ENCODE results near the gene EXD3. TPM values are rescaled to one million over a fixed set of nuclear protein-coding genes. Genes with fewer than 3 reads are reported as not detected.
A peak's percentile ranks its signal among the peaks of the same experiment; 100 is the strongest.

EXD3 gene
- total and polyA plus RNA-seq, 2 of the 13 experiments (the other 11 are each of a cell fraction or from before 2014, with no cell fraction given): 2.7 to 4.8 TPM

GRCh38 chr9:137452761-137453642, 30.0 kb upstream of the EXD3 start (continued):
- TF ChIP-seq ARID2 (CRISPR knock-in tag; IDR thresholded peaks at IDR 0.05; ENCODE audit: borderline replicate concordance) (no peak), HNF4G (IDR thresholded peaks at IDR 0.05; ENCODE audit: borderline replicate concordance, low read depth, low read length) (no peak), HNF4G (CRISPR knock-in tag; IDR thresholded peaks at IDR 0.05; ENCODE audit: borderline replicate concordance, low read depth) (no peak), ZNF337 (CRISPR knock-in tag; IDR thresholded peaks at IDR 0.05; ENCODE audit: borderline replicate concordance, low read depth) (no peak), RBFOX2 (IDR thresholded peaks at IDR 0.05; ENCODE audit: low read depth, low read length) (peak; percentile 76), TBX2 (CRISPR knock-in tag; IDR thresholded peaks at IDR 0.05; ENCODE audit: borderline replicate concordance) (0 out of 2 replicates have a peak, but pooled peaks have one; percentile 41), ZNF678 (CRISPR knock-in tag; IDR thresholded peaks at IDR 0.05) (no peak), ZNF513 (CRISPR knock-in tag; conservative IDR thresholded peaks at IDR 0.05) (no peak), TAF1 (CRISPR knock-in tag; IDR thresholded peaks at IDR 0.05) (no peak), NCOR1 (IDR thresholded peaks at IDR 0.05; ENCODE audit: borderline replicate concordance, low read length) (no peak), SP1 (IDR thresholded peaks at IDR 0.05) (no peak), SP1 (CRISPR knock-in tag; IDR thresholded peaks at IDR 0.05) (no peak), ZNF761 (CRISPR knock-in tag; conservative IDR thresholded peaks at IDR 0.05) (no peak), PCBP1 (IDR thresholded peaks at IDR 0.05; ENCODE audit: borderline replicate concordance, low read depth, low read length) (no peak), SUZ12 (IDR thresholded peaks at IDR 0.05; ENCODE audit: low read depth, low read length) (no peak), ZHX1 (CRISPR knock-in tag; IDR thresholded peaks at IDR 0.05; ENCODE audit: low read depth) (no peak), RFX1 (IDR thresholded peaks at IDR 0.05) (no peak), TBL1XR1 (IDR thresholded peaks at IDR 0.05; ENCODE audit: borderline replicate concordance, low read length, partially characterized antibody) (no peak), IKZF4 (CRISPR knock-in tag; IDR thresholded peaks at IDR 0.05; ENCODE audit: borderline replicate concordance, low read depth, not compliant biosample characterization) (no peak), SMAD9 (CRISPR knock-in tag; IDR thresholded peaks at IDR 0.05) (no peak), SP140L (CRISPR knock-in tag; IDR thresholded peaks at IDR 0.05; ENCODE audit: borderline replicate concordance) (no peak), POLR2AphosphoS5 (IDR thresholded peaks at IDR 0.05; ENCODE audit: low read depth, low read length) (peak; percentile 34; the same call in 1 of the 2 replicates), GLMP (CRISPR knock-in tag; IDR thresholded peaks at IDR 0.05; ENCODE audit: borderline replicate concordance) (no peak), ZNF367 (CRISPR knock-in tag; IDR thresholded peaks at IDR 0.05; ENCODE audit: borderline replicate concordance) (no peak), ZNF333 (CRISPR knock-in tag; IDR thresholded peaks at IDR 0.05; ENCODE audit: borderline replicate concordance) (no peak), ATF1 (CRISPR knock-in tag; IDR thresholded peaks at IDR 0.05) (no peak)
